NCI-H226 (cell line): ENCODE measurements around the gene YPEL2.
"Not testable (repeated sequence)": the region's sequence is repeated elsewhere in the genome, so short reads cannot be mapped to it uniquely, and the experiment has no call there.

ENCODE experiments used
- DNase-seq: peaks from one replicate; pipeline ENCODE4 v3.0.0-alpha.2; 2015

The YPEL2 gene, protein sequence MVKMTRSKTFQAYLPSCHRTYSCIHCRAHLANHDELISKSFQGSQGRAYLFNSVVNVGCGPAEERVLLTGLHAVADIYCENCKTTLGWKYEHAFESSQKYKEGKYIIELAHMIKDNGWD

GRCh38 chr17:59331129-59331928, at the start of gene YPEL2:
Gene YPEL2 (plus strand): TSS chr17:59331655. CDS start chr17:59353410, 21,755 bp downstream.
- DNase-seq, result peak; percentile 89

DNA sequence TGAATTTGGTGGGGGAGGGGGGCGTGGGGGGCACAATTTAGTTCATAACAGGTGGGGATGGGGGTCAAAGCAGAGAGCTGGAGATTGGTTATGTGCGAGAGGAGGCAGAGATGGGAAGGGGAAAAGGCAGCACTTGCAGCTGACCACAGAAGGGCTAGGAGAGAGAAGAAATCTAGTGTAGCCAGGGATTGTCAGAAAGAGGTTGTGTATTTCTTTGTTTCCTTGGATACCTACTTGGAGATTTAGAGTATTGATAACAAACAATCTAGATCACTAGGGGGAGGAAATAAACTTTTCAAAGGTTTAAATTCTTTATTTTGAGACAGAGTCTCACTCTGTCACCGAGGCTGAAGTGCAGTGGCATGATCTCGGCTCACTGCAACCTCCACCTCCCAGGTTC, 47.1 kb upstream of the YPEL2 start:
- no peak for DNase-seq

DNA sequence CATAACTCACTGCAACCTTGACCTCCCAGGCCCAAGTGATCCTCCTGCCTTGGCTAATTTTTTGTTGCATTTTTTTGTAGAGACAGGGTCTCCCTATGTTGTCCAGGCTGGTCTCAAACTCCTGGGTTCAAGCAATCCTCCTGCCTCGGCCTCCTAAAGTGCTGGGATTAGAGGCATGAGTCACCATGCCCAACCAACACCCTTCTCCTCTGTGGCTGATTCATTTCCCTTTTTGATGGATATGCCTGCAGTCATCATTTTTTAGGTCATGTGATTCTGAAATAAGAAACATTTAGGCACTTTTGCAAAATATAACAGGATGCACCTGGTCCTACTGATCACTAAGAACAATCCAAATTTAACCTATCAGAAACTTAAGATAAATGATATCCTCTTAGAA, 44.0 kb upstream of the YPEL2 start:
- peak; percentile 39 for DNase-seq

DNA sequence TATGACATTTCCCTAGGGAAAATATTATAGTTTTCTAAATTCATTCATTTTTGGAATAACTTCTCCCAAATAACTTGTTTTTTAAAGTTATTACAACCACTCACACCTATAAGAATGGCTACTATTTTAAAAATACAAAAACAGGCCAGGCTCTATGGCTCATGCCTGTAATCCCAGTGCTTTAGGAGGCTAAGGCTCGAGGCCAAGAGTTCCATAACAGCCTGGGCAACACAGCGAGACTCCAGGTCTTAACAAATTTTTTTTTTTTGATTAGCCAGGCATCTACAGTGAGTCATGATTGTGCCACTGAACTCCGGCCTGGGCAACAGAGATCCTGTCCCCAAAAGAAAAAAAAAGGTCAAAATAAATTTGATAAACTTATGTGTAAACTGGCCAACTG, 43.6 kb upstream of the YPEL2 start:
- no peak for DNase-seq

- DNase-seq, result no peak
Observed at GRCh38 chr17:59289981-59290301, 41.5 kb upstream of the YPEL2 start.

- not testable (repeated sequence) for DNase-seq
Observed at GRCh38 chr17:59290302-59290998, 41.0 kb upstream of the YPEL2 start.

- DNase-seq, result no peak
Observed at GRCh38 chr17:59292174-59292523, 39.3 kb upstream of the YPEL2 start.

DNA sequence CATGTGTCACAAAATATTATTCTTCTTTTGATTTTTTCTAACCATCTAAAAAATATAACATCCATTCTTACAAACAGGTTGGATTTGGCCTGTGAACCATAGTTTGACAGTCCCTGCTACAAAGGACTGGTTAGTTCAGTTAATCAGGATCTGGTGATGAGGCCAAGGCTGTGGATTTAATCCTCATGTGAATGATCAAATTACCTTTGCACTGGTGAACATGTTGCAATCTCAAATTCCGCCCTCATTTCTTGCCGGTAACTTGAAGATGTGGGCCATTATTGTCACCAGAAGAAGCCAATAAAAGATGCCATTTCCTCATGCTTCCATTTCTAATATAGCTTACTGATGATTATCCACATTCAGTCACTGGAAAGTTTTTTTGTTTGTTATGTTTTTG, 35.3 kb upstream of the YPEL2 start:
- DNase-seq, result no peak

DNA sequence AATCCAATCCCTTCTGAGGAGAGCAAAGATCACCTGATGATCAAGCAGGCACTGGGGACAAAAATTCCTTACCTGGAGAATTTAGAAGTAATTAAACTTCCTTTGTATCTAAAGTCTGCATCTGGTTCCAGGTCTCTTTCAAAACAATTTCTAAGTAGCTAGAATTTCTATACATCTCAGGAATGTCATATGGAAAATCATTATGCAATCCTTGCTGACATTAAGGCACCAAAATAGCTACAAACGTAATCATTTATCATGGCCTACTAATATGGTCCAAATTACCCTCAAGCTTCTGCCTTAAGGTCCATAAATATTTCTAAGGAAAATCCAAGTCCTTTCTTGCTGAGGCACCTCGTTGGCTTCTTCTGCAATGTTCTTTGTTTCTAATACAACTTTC, 32.9 kb upstream of the YPEL2 start:
- DNase-seq, result no peak

DNA sequence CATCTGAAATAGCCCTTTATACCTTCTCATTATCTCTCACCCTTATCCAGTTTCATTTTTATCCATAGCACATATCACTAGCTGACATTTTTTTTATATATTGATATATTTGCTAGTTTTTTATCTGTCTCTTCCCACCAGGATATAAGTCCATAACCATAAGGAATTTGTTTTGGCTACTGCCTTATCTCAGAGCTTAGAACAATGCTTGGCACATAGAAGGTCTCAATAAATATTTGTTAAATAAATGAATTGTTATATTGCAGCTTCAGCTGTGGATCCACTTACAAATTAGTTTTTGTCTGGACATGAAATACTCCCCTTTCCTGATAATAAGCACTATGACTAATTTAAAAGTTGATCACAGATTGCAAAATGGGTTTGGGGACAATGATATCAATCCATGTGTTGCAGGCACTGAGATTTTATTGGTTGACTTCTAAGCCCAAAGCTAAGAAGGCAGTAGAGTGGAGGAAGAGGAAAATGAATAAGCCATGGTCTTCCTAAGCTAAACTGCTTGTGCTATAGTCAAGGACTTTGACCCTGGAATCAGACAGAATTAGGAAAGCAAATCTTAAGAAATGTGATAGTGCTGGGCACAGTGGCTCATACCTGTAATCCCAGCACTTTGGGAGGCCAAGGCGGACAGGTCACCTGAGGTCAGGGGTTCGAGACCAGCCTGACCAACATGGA, 31.9 kb upstream of the YPEL2 start:
- no peak for DNase-seq

- DNase-seq, result no peak
Observed at GRCh38 chr17:59300941-59301340, 30.5 kb upstream of the YPEL2 start.

DNA sequence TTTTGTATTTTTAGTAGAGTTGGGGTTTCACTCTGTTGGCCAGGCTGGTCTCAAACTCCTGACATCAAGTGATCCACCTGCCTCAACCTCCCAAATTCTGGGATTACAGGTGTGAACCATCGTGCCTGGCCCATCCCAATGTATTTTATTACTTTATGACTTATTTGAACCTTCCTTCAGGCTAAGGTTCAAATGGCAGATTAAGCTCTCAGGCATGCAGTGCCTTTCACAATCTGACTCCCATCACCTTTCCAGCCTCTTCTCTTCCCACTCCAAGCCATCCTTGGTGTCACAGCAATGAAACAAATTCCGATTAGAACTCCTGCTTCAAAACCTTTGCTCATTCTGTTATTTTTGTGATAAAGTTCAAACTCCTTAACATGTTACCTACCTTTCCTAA, 26.6 kb upstream of the YPEL2 start:
- no peak for DNase-seq

GRCh38 chr17:59310263-59310920, 21.1 kb upstream of the YPEL2 start:
- DNase-seq, result no peak

DNA sequence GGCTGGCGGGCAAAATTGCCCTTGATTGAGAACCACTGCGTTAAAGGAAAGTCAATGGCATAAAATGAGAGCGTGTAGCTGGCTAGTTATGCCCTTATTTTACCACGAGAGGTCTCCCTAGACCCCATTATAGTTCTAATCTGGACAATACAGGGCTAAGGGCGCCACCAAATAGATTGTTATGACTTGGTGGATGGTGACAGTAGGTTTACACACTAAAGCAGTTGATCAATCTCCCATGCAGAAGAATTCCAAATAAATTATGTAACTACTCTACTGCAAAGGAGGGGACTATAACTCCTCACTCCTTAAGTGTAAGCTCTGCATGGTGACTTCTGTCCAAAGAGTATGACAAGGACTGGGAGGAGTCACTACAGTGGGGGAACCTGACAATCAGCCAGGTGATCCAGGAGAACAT, 20.4 kb upstream of the YPEL2 start:
- DNase-seq, result peak; percentile 12

DNA sequence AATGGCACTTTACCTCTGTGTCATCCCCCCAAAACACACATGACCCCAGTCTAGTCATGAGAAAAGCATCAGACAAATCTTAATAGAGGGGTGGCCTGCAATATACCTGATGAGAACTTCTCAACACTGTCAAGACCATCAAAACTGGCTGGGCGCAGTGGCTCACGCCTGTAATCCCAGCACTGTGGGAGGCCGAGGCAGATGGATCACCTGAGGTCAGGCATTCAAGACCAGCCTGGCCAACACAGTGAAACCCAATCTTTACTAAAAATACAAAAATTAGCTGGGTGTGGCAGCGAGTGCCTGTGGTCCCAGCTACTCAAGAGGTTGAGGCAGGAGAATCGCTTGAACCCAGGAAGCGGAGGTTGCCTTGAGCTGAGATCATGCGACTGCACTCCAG, 19.9 kb upstream of the YPEL2 start:
- DNase-seq, result not testable (repeated sequence)

- no peak for DNase-seq
Observed at GRCh38 chr17:59315866-59316265, 15.6 kb upstream of the YPEL2 start.

GRCh38 chr17:59327121-59327980, 4.1 kb upstream of the YPEL2 start:
- no peak for DNase-seq

DNA sequence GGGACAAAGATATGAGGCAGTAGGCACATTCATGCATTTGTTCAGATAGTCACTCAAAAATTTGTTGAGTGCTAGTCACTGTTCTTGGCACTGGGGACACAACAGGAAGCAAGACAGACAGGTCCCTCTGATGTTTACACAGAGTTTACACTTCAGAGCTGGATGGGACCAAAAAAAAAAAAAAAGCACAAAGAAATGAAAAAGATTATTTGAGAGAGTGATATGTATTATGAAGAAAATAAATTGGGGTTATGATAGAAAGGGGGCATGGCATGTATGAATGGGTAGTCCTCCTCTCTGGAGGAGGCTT, 3.5 kb upstream of the YPEL2 start:
- no peak for DNase-seq

DNA sequence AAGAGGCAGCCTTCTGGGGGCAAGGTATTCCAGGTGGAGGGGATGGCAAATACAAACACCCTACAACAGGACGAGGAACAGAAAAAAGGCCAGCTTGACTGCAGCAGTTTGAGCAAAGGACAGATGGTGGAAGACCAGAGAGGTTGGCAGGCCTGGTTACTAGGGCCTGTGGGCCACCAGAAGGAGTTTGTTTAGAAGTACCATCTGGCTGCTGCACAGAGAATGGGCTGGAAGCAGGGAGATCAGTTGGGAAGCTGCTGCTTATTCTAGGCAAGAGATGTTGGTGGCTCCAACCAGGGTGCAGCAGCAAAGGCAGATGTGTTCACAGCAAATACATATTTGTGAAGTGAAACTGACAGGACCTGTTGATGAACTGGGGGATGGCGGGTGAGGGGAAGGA, 2.9 kb upstream of the YPEL2 start:
- DNase-seq, result no peak

GRCh38 chr17:59329176-59330052, 2.0 kb upstream of the YPEL2 start:
- peak; percentile 43 for DNase-seq
